ENCODE data around the gene CELF1.

DNA sequence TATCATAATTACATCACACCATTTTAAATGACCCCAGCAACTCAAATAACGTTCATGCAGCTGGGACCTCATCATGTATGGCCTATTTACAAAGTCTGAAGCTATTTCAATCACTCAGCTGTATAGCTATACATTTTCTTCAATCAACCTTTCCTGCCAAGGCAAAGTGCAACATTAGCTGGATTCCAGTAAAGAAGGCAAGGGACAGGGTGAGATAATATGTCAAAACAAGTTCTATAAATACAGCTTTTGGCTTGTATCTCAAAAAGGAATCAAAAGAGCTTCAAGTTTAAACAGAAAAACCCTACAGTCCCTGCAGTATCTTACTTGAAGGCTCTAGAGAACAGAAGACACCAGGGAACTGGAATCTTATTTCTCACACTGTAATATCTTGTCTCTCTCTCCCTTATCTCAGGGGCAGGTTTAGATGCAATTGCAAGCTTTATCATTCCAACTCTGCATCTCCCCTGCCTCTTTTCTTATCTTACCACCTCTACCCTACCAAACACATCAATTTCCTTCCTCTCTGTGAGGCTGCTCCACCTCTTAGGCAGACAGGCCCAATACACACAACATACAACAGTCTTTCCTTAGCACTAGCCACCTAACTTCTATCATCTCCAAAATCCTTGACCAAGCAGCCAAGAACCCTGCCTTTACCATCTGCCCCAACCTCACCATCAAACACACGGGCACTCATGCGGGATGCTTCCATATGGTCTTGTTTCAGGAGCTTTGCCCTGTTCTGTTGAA, 34.5 kb downstream of the CELF1 start:
- TF ChIP-seq, protein P1, sequence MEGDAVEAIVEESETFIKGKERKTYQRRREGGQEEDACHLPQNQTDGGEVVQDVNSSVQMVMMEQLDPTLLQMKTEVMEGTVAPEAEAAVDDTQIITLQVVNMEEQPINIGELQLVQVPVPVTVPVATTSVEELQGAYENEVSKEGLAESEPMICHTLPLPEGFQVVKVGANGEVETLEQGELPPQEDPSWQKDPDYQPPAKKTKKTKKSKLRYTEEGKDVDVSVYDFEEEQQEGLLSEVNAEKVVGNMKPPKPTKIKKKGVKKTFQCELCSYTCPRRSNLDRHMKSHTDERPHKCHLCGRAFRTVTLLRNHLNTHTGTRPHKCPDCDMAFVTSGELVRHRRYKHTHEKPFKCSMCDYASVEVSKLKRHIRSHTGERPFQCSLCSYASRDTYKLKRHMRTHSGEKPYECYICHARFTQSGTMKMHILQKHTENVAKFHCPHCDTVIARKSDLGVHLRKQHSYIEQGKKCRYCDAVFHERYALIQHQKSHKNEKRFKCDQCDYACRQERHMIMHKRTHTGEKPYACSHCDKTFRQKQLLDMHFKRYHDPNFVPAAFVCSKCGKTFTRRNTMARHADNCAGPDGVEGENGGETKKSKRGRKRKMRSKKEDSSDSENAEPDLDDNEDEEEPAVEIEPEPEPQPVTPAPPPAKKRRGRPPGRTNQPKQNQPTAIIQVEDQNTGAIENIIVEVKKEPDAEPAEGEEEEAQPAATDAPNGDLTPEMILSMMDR (IDR thresholded peaks at IDR 0.05; ENCODE audit: poor library complexity): no peak
- no peak for TF ChIP-seq EZH2phosphoT487 (IDR thresholded peaks at IDR 0.05; ENCODE audit: low read depth, severe bottlenecking, unreplicated experiment)

Data from hepatocyte (in vitro differentiated cells).